GM19397 (cell line): Measurements from ENCODE around the gene CEACAM20.
"Not testable (repeated sequence)": the region's sequence is repeated elsewhere in the genome, so short reads cannot be mapped to it uniquely, and the experiment has no call there.

ENCODE experiments used
- ATAC-seq: cut with Tn5 transposase; IDR thresholded peaks from one replicate; pipeline ENCODE4 v1.9.1; 2021; ENCODE audit warnings: mild to moderate bottlenecking, moderate library complexity; ENCODE audit not compliant: unreplicated experiment

The CEACAM20 gene

GRCh38 chr19:44498988-44499387 lies 30.5 kb downstream of the CEACAM20 start:
- ATAC-seq = no peak

- ATAC-seq = no peak
Observed at GRCh38 chr19:44496711-44497110, 32.8 kb downstream of the CEACAM20 start.

GRCh38 chr19:44476559-44477408 lies 52.7 kb downstream of the CEACAM20 start:
- ATAC-seq = no peak

- ATAC-seq = not testable (repeated sequence)
Observed at GRCh38 chr19:44468730-44469129, 60.7 kb downstream of the CEACAM20 start.

- ATAC-seq = not testable (repeated sequence)
Observed at GRCh38 chr19:44462600-44463286, 66.7 kb downstream of the CEACAM20 start.
